Measurements from ENCODE around the gene EYA4. TPM values are rescaled to one million over a fixed set of nuclear protein-coding genes. Genes with fewer than 3 reads are reported as not detected.
A peak's percentile ranks its signal among the peaks of the same experiment; 100 is the strongest.

Gene EYA4
- 12.1 and 13.0 TPM in 2 replicates for total RNA-seq (2014; rRNA removed)
- 2.1 TPM for polyA plus RNA-seq (2012)

GRCh38 chr6:133241086-133241900, at the start of gene EYA4:
TSS of gene EYA4 (plus strand) at chr6:133241357. CDS start at chr6:133274781, 33,424 bp downstream.
- DNase-seq (ENCODE audit: low read depth): peak; percentile 73

GRCh38 chr6:133193396-133193795, 47.8 kb upstream of the EYA4 start:
- DNase-seq (ENCODE audit: low read depth): no peak

GRCh38 chr6:133198725-133199124, 42.4 kb upstream of the EYA4 start:
- no peak for DNase-seq (ENCODE audit: low read depth)

GRCh38 chr6:133201231-133201630, 39.9 kb upstream of the EYA4 start:
- no peak for DNase-seq (ENCODE audit: low read depth)

GRCh38 chr6:133202610-133203343, 38.4 kb upstream of the EYA4 start:
- DNase-seq (ENCODE audit: low read depth): peak; percentile 44

GRCh38 chr6:133203344-133203697, 37.8 kb upstream of the EYA4 start:
- DNase-seq (ENCODE audit: low read depth): no peak

GRCh38 chr6:133205304-133205703, 35.9 kb upstream of the EYA4 start:
- no peak for DNase-seq (ENCODE audit: low read depth)

GRCh38 chr6:133206942-133207341, 34.2 kb upstream of the EYA4 start:
- DNase-seq (ENCODE audit: low read depth): no peak

GRCh38 chr6:133207754-133208153, 33.4 kb upstream of the EYA4 start:
- DNase-seq (ENCODE audit: low read depth): peak; percentile 64

GRCh38 chr6:133208183-133208755, 32.9 kb upstream of the EYA4 start:
- peak; percentile 83 for DNase-seq (ENCODE audit: low read depth)

GRCh38 chr6:133214267-133214666, 26.9 kb upstream of the EYA4 start:
- DNase-seq (ENCODE audit: low read depth): no peak

- DNase-seq (ENCODE audit: low read depth): peak; percentile 30
Measured at GRCh38 chr6:133218852-133219251, 22.3 kb upstream of the EYA4 start.

GRCh38 chr6:133223452-133224029, 17.6 kb upstream of the EYA4 start:
- no peak for DNase-seq (ENCODE audit: low read depth)

GRCh38 chr6:133225560-133225959, 15.6 kb upstream of the EYA4 start:
- DNase-seq (ENCODE audit: low read depth): no peak

- no peak for DNase-seq (ENCODE audit: low read depth)
Measured at GRCh38 chr6:133227344-133227743, 13.8 kb upstream of the EYA4 start.

GRCh38 chr6:133230052-133230451, 11.1 kb upstream of the EYA4 start:
- DNase-seq (ENCODE audit: low read depth): no peak

GRCh38 chr6:133235221-133235620, 5.9 kb upstream of the EYA4 start:
- DNase-seq (ENCODE audit: low read depth): no peak

- peak; percentile 41 for DNase-seq (ENCODE audit: low read depth)
Measured at GRCh38 chr6:133236932-133237331, 4.2 kb upstream of the EYA4 start.

GRCh38 chr6:133240511-133241085, 559 bp upstream of the EYA4 start:
- DNase-seq (ENCODE audit: low read depth): peak; percentile 70

GRCh38 chr6:133241901-133242636, 912 bp downstream of the EYA4 start:
- no peak for DNase-seq (ENCODE audit: low read depth)
